Measurements from ENCODE around the gene CNN2.

The CNN2 gene

DNA sequence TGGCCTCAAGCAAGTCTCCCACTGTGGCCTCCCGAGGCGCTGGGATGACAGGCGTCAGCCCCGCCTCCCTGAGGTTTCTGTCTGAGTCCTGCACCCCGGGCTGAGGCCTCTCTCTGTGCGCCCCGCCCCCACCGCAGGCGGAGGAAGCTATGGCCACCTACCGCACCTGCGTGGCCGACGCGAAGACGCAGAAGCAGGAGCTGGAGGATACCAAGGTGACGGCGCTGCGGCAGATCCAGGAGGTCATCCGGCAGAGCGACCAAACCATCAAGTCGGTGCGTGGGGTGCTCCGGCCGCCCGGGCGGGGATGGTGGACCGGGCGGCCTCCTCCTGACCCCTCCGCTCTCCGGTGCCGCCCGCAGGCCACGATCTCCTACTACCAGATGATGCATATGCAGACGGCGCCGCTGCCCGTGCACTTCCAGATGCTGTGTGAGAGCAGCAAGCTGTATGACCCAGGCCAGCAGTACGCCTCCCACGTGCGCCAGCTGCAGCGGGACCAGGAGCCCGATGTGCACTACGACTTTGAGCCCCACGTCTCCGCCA, 53.2 kb downstream of the CNN2 start:
- no peaks in the 10 kb centered on the region for H3K4me1 ChIP-seq (ENCODE audit: insufficient read depth, low read length)
- no peak overlapping the region for H3K4me3 ChIP-seq (ENCODE audit: low read length)
- H3K36me3 ChIP-seq (ENCODE audit: insufficient read depth, low read length): no peaks in the 10 kb centered on the region
- no peaks in the 10 kb centered on the region for H3K9me3 ChIP-seq (ENCODE audit: low read length)
- H2AFZ ChIP-seq (ENCODE audit: low read depth, low read length): no peak overlapping the region
- no peaks in the 10 kb centered on the region for H3K27me3 ChIP-seq (ENCODE audit: insufficient read depth, low read length)

- Histone ChIP-seq H3K27me3 (ENCODE audit: insufficient read depth, low read length) (no peaks in the 10 kb centered on the region), H3K4me3 (ENCODE audit: low read length) (no peak overlapping the region), H2AFZ (ENCODE audit: low read depth, low read length) (no peak overlapping the region), H3K4me1 (ENCODE audit: insufficient read depth, low read length) (no peaks in the 10 kb centered on the region), H3K9me3 (ENCODE audit: low read length) (no peaks in the 10 kb centered on the region), H3K36me3 (ENCODE audit: insufficient read depth, low read length) (no peaks in the 10 kb centered on the region)
Measured at GRCh38 chr19:1080360-1081161, 54.2 kb downstream of the CNN2 start.

DNA sequence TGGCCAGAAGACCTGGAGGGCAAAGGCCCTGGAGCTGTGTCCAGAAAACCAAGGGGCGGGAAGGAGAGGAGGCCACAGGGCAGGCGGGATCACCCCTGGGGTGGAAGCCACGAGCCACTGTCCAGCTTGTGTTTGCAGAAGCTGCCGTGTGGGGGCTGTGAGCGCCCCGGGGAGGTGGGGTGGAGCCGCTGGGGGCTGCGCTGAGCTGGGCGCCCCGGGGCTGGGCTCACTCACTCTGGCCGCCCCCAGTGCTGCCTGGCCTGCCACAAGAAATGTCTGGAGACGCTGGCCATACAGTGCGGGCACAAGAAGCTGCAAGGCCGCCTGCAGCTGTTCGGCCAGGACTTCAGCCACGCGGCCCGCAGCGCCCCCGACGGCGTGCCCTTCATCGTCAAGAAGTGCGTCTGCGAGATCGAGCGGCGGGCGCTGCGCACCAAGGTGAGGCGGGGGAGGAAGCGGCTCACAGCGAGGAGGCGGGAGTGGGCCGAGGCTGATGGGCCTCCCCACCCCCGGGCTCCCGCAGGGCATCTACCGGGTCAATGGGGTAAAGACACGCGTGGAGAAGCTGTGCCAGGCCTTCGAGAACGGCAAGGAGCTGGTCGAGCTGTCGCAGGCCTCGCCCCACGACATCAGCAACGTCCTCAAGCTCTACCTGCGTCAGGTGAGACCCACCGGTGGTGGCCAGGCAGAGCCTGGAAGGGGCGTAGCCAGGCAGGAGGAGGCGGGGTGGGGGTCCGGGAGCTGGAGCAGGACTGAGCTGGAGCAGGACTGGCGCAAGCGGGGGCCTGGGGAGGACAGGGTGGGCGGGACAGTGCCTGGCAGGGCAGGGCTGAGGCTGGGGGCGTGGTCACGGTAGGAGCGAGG, 55.1 kb downstream of the CNN2 start:
- Histone ChIP-seq H3K36me3 (ENCODE audit: insufficient read depth, low read length) (no peaks in the 10 kb centered on the region), H3K4me1 (ENCODE audit: insufficient read depth, low read length) (no peaks in the 10 kb centered on the region), H3K9me3 (ENCODE audit: low read length) (no peaks in the 10 kb centered on the region), H3K27me3 (ENCODE audit: insufficient read depth, low read length) (no peaks in the 10 kb centered on the region), H2AFZ (ENCODE audit: low read depth, low read length) (no peak overlapping the region), H3K4me3 (ENCODE audit: low read length) (no peak overlapping the region)

GRCh38 chr19:1082165-1082927, 55.9 kb downstream of the CNN2 start:
- Histone ChIP-seq H2AFZ (ENCODE audit: low read depth, low read length) (no peak overlapping the region), H3K27me3 (ENCODE audit: insufficient read depth, low read length) (no peaks in the 10 kb centered on the region), H3K36me3 (ENCODE audit: insufficient read depth, low read length) (peaks cover under 1% of the 10 kb centered on the region), H3K4me3 (ENCODE audit: low read length) (no peak overlapping the region), H3K9me3 (ENCODE audit: low read length) (no peaks in the 10 kb centered on the region), H3K4me1 (ENCODE audit: insufficient read depth, low read length) (no peaks in the 10 kb centered on the region)

DNA sequence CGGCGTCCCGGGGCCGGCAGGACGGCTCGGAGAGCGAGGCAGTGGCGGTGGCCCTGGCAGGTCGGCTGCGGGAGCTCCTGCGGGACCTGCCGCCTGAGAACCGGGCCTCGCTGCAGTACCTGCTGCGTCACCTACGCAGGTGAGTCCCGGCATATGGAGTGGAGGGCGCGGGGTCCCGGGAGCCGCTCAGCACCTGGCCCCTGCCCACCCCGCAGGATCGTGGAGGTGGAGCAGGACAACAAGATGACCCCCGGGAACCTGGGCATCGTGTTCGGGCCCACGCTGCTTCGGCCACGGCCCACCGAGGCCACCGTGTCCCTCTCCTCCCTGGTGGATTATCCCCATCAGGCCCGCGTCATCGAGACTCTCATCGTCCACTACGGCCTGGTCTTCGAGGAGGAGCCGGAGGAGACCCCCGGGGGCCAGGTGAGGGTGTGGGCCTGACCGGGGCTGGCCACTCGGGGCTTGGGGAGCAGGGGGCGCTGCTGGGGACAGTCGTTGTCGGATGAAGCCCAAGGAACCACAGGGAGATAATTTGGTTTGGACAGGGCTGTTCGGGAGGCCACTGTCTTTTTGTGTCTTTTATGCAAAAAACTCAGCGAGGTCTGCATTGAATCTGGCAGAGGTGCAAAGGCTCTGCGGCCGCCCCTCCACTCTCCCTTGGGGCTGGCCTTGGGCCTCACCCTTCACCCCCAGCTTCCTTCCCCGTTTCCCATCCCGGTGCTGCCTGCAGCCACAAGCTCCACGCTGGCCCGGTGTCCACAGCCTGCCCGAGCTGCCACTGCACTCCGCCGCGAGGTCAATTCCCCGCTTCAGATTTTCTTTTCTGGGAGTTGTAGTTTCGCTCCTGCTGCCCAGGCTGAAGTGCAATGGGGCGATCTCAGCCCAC, 56.8 kb downstream of the CNN2 start:
- no peaks in the 10 kb centered on the region for H3K27me3 ChIP-seq (ENCODE audit: insufficient read depth, low read length)
- no peaks in the 10 kb centered on the region for H3K4me1 ChIP-seq (ENCODE audit: insufficient read depth, low read length)
- H3K9me3 ChIP-seq (ENCODE audit: low read length): no peaks in the 10 kb centered on the region
- no peak overlapping the region for H2AFZ ChIP-seq (ENCODE audit: low read depth, low read length)
- H3K36me3 ChIP-seq (ENCODE audit: insufficient read depth, low read length): peaks cover 8% of the 10 kb centered on the region
- no peak overlapping the region for H3K4me3 ChIP-seq (ENCODE audit: low read length)

DNA sequence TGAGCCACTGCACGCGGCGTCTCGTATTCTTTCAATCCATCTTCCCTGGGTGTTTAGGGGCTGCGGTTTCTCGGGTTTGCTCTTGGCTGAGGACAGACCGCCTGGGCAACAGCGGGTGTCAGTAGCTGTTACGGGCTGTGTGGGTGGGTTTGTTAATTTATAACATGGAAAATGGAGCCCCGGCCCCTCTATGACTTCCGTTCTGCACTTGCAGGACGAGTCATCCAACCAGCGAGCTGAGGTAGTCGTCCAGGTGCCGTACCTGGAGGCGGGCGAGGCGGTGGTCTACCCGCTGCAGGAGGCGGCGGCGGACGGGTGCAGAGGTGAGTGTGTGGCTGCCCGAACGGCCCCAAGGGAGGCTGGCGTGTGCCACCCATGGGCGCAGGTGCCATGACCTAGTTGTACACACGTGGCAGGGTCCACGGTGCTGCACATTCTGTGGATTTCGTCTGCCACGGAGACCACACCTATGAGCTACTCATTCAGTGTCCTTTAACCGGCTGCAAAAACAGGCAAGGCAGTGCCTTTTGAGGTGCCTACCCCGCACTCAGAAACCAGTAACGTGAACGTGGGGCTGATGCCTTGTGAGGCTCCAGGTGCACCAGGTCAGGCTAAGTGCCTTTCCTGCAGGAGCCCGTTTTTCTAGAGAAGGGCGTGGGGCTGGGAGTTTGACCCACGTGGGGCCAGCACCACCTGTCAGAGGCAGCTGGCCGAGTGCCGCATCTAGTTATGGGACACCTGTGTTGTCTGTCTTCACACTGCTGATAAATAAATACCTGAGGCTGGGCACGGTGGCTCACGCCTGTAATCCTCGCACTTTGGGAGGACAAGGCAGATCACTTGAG, 57.8 kb downstream of the CNN2 start:
- no peaks in the 10 kb centered on the region for H3K27me3 ChIP-seq (ENCODE audit: insufficient read depth, low read length)
- peaks cover 18% of the 10 kb centered on the region for H3K36me3 ChIP-seq (ENCODE audit: insufficient read depth, low read length)
- no peak overlapping the region for H3K4me3 ChIP-seq (ENCODE audit: low read length)
- no peak overlapping the region for H2AFZ ChIP-seq (ENCODE audit: low read depth, low read length)
- H3K9me3 ChIP-seq (ENCODE audit: low read length): no peaks in the 10 kb centered on the region
- no peaks in the 10 kb centered on the region for H3K4me1 ChIP-seq (ENCODE audit: insufficient read depth, low read length)

- H2AFZ ChIP-seq (ENCODE audit: low read depth, low read length): no peak overlapping the region
- no peaks in the 10 kb centered on the region for H3K27me3 ChIP-seq (ENCODE audit: insufficient read depth, low read length)
- H3K9me3 ChIP-seq (ENCODE audit: low read length): no peaks in the 10 kb centered on the region
- no peaks in the 10 kb centered on the region for H3K4me1 ChIP-seq (ENCODE audit: insufficient read depth, low read length)
- H3K36me3 ChIP-seq (ENCODE audit: insufficient read depth, low read length): peaks cover 22% of the 10 kb centered on the region
- no peak overlapping the region for H3K4me3 ChIP-seq (ENCODE audit: low read length)
Measured at GRCh38 chr19:1085053-1085658, 58.7 kb downstream of the CNN2 start.

DNA sequence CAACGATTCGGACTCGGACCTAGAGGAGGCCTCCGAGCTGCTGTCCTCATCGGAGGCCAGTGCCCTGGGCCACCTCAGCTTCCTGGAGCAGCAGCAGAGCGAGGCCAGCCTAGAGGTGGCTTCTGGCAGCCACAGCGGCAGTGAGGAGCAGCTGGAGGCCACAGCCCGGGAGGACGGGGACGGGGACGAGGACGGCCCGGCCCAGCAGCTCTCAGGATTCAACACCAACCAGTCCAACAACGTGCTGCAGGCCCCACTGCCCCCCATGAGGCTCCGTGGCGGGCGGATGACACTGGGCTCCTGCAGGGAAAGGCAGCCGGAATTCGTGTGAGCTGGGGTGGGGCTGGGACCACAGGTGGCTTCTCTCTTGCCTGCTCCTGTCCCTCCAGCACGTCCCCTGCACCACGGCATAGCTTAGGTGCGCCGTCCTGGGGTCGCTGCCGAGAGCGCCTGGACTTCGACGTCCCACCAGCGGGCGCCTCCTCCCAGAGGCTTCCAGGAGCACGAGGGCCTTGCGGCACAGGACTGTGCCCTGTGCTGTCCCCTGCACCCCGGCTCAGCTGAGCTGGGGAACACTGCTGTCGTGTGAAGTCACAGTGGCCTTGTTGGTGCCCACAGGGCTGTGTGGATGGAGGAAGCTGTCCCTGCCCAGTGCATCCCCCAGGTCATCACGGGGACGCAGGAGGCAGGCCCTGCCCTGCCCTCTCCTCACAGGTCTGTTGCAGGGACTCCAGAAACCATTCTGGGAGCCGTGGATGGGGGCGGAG, 59.5 kb downstream of the CNN2 start:
- Histone ChIP-seq H3K36me3 (ENCODE audit: insufficient read depth, low read length) (peaks cover 25% of the 10 kb centered on the region), H3K9me3 (ENCODE audit: low read length) (no peaks in the 10 kb centered on the region), H3K4me1 (ENCODE audit: insufficient read depth, low read length) (no peaks in the 10 kb centered on the region), H2AFZ (ENCODE audit: low read depth, low read length) (no peak overlapping the region), H3K27me3 (ENCODE audit: insufficient read depth, low read length) (no peaks in the 10 kb centered on the region), H3K4me3 (ENCODE audit: low read length) (no peak overlapping the region)

GRCh38 chr19:1086613-1087012, 60.2 kb downstream of the CNN2 start:
- H3K4me1 ChIP-seq (ENCODE audit: insufficient read depth, low read length): no peaks in the 10 kb centered on the region
- no peaks in the 10 kb centered on the region for H3K27me3 ChIP-seq (ENCODE audit: insufficient read depth, low read length)
- peaks cover 30% of the 10 kb centered on the region for H3K36me3 ChIP-seq (ENCODE audit: insufficient read depth, low read length)
- no peak overlapping the region for H3K4me3 ChIP-seq (ENCODE audit: low read length)
- H2AFZ ChIP-seq (ENCODE audit: low read depth, low read length): no peak overlapping the region
- H3K9me3 ChIP-seq (ENCODE audit: low read length): no peaks in the 10 kb centered on the region

DNA sequence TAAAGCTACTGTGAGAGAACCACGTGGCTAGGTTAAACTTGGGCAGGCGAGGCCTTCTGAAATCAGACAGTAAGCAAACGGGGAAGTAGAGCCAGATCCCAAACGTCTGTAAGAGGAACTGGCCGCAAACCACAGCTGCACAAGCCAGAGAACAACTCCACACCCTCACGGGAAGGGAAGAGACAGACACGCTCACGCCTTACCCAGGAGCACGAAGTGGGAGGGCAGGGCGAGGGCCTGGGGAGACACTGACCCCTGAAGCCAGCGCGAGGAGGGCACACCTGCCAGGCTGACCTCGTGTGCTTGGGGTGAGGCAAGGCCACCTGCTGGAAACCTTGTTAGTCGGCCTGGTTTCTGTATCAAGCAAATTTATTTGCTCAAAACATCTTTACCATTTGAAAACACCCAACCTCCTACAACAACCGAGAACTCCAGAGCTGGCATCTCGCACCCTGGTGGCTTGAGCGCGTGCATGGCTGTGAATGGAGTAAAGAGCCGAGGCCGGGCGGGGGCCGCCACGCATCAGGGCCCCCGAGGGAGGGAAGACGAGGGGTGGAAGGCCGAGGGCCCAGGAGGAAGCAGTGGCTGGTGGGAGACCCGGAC, 61.5 kb downstream of the CNN2 start:
- H3K9me3 ChIP-seq (ENCODE audit: low read length): no peaks in the 10 kb centered on the region
- no peaks in the 10 kb centered on the region for H3K27me3 ChIP-seq (ENCODE audit: insufficient read depth, low read length)
- no peak overlapping the region for H2AFZ ChIP-seq (ENCODE audit: low read depth, low read length)
- no peak overlapping the region for H3K4me3 ChIP-seq (ENCODE audit: low read length)
- H3K36me3 ChIP-seq (ENCODE audit: insufficient read depth, low read length): peaks cover 37% of the 10 kb centered on the region
- H3K4me1 ChIP-seq (ENCODE audit: insufficient read depth, low read length): no peaks in the 10 kb centered on the region

Data from neuron (in vitro differentiated cells).